NCI-H1092 (cell line): ENCODE results near the gene PCDHGA7.
"Not testable (repeated sequence)": the region's sequence is repeated elsewhere in the genome, so short reads cannot be mapped to it uniquely, and the experiment has no call there.

ENCODE experiments used
- DNase-seq: peaks from one replicate; lab custom pipeline; 2025; lab: John Stamatoyannopoulos, UW

Gene PCDHGA7

DNA sequence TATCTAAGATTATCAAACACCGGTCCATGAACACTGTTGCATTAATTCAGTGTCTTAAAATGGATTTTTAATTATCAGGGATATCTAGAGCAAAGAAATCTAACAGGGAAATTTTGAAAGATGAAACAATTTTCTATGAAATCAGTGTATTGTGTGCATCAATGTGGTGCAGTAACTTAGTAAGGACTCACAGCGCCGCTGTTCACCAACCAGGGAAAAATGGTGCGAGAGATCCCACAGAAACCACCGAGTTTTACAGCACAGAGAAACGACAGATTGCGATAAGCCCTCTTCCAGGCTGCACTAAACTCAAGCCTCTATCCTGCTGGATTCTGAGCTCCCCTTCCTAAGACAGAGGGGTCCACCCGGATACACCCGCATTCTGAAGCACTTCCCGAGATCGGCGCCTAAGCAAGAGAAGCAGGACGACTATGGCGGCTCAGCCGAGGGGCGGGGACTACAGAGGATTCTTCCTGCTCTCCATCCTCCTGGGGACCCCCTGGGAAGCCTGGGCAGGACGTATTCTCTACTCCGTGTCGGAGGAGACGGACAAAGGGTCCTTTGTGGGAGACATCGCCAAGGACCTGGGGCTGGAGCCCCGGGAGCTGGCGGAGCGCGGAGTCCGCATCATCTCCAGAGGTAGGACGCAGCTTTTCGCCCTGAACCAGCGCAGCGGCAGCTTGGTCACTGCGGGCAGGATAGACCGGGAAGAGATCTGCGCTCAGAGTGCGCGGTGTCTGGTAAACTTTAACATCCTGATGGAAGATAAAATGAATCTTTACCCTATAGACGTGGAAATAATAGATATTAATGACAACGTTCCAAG is at the start of gene PCDHGA7:
Gene PCDHGA7, plus strand, starts transcription at position 274 of the 826 bp plus-strand sequence. Its CDS starts 158 bp downstream, at position 432.
- no peak for DNase-seq

DNA sequence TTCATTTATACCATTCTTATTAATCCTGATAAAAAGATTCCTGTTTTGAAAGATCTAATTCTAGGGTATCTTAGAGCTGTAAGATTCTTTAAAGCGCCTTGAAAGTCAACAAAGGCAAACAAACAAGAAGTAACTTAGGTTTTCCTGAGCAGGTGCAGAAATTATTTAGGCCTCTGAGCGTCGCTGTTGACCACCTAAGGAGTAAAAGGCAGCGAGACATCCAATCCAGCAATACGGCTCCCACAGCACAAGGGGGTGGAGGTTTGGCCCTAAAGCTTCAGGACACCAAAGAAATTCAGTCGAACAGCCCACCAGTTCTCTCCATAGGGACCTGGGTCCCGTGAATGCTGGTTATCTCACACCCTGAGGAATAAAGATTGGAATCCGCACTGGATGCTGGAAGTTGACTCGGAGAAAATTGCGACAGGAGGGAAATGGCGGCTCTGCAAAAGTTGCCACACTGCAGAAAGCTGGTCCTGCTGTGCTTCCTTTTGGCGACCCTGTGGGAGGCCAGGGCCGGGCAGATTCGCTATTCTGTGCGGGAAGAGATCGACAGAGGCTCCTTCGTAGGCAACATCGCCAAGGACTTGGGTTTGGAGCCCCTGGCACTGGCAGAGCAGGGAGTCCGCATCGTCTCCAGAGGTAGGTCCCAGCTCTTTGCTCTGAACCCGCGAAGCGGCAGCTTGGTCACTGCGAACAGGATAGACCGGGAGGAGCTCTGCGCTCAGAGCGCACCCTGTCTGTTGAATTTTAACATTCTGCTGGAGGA is 43.8 kb upstream of the PCDHGA7 start, which contains the start of gene PCDHGA2:
Gene PCDHGA2, plus strand, starts transcription at position 223 of the 769 bp plus-strand sequence.
- no peak for DNase-seq

DNA sequence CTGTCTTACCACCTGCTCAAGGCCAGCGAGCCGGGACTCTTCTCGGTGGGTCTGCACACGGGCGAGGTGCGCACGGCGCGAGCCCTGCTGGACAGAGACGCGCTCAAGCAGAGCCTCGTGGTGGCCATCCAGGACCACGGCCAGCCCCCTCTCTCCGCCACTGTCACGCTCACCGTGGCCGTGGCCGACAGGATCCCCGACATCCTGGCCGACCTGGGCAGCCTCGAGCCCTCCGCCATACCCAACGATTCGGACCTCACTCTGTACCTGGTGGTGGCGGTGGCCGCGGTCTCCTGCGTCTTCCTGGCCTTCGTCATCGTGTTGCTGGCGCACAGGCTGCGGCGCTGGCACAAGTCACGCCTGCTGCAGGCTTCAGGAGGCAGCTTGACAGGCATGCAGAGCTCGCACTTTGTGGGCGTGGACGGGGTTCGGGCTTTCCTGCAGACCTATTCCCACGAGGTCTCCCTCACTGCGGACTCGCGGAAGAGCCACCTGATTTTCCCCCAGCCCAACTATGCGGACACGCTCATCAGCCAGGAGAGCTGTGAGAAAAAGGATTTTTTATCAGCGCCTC is 41.7 kb upstream of the PCDHGA7 start:
- not testable (repeated sequence) for DNase-seq

DNA sequence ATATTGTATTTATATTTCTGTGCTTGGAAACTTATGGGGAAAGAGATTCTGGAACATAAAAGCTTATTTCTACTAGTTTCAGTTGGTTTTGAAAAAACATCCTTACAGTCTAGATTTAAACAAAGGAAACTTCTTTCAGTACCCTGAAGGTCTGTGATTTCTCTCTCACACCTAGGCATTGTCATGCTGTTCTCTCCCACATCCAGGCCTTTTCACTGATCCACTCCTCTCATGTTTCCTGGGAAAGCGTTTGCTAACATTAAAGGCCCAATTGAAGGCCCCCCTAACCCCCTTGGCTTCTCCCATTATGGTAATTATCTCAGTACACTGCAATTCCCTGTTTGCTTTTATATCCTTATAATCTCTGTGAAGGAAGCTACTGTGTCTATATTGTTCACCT is 39.8 kb upstream of the PCDHGA7 start:
- no peak for DNase-seq

DNA sequence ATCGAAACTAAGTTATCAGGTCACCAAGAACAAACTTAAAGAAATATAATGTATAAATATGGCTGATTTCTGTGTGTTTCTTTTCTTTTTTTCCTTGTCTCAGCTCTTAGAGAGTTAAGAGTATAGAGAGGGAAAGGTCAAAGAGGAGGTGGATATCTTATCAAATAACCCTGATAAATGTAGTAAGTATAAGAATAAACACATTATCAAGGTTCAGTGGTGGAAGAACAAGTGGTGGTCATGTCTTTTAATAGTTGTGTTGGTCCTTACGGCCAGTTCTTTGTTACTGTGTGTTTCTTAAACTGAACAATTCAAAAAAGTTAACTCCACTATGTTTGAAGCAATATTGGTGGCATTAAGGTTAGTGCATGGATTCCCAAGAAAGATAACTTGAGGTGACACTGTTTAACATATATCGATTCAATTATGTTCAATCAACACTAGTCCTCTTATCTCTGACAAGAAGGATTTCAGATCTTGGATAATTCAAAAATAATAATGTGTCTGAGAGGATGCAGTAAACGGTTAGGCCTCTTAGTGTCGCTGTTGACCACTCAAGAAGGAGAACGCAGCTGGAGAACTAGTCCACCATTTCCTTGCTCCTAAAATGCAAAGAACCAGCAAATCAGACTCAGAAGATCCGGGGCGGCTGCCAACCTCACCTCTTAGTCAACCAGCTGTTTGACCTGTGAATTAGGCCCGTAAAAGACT is 39.1 kb upstream of the PCDHGA7 start, which contains the start of gene PCDHGA3:
Gene PCDHGA3, plus strand, starts transcription at position 588 of the 711 bp plus-strand sequence. CDS start 205 bp downstream, outside the sequence.
- no peak for DNase-seq

DNA sequence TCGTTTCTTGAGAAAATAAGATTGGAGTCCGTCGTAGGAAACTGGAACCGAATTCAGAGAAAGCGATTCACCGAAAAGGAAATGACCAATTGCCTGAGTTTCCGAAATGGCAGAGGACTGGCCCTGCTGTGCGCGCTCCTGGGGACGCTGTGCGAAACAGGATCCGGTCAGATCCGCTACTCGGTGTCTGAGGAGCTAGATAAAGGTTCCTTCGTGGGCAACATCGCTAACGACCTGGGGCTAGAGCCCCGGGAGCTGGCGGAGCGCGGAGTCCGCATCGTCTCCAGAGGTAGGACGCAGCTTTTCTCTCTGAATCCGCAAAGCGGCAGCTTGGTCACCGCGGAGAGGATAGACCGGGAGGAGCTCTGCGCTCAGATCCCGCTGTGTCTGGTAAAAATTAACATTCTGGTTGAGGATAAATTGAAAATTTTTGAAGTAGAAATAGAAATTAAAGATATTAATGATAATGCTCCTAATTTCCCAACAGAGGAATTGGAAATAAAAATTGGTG is 38.5 kb upstream of the PCDHGA7 start:
- no peak for DNase-seq

DNA sequence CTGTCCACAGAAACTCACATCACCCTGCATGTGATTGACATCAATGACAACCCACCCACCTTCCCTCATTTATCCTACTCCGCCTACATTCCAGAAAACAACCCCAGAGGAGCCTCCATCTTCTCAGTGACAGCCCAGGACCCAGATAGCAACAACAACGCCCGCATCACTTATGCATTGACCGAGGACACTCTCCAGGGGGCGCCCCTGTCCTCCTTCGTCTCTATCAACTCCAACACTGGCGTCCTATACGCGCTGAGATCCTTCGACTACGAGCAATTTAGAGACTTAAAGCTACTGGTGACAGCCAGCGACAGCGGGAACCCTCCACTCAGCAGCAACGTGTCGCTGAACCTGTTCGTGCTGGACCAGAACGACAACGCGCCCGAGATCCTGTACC is 37.2 kb upstream of the PCDHGA7 start:
- DNase-seq, result no peak

DNA sequence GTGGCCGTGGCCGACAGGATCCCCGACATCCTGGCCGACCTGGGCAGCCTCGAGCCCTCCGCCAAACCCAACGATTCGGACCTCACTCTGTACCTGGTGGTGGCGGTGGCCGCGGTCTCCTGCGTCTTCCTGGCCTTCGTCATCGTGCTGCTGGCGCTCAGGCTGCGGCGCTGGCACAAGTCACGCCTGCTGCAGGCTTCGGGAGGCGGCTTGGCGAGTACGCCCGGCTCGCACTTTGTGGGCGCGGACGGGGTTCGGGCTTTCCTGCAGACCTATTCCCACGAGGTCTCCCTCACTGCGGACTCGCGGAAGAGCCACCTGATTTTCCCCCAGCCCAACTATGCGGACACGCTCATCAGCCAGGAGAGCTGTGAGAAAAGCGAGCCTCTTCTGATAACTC is 36.5 kb upstream of the PCDHGA7 start:
- DNase-seq, result not testable (repeated sequence)

DNA sequence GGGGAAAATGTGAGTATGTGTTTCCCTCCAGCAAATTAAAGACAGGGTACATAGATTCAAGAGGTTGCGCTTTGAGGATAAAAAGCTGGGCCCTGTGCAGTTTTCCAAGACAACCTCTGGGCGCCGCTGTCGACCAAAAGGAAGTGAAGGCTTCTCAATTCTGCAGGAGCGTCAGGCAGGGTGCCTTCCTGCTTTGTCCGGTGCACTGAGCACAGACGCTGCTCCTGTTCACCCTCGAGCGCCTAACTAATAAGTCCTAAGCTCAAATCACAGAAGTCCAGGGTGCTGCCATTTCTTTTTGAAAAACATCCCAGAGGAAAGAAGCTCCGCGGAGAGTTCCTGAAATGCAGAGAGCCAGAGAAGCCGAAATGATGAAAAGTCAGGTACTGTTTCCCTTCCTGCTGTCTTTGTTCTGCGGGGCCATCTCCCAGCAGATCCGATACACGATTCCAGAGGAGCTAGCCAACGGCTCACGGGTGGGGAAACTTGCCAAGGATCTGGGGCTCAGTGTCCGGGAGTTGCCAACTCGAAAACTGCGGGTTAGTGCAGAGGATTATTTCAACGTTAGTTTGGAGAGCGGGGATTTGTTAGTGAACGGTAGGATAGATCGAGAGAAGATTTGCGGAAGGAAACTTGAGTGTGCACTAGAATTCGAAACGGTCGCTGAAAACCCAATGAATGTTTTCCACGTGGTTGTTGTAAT is 32.5 kb upstream of the PCDHGA7 start, which contains the start of gene PCDHGB1:
Gene PCDHGB1, plus strand, starts transcription at position 183 of the 703 bp plus-strand sequence. Its CDS starts 162 bp downstream, at position 345.
- DNase-seq, result peak; percentile 3

DNA sequence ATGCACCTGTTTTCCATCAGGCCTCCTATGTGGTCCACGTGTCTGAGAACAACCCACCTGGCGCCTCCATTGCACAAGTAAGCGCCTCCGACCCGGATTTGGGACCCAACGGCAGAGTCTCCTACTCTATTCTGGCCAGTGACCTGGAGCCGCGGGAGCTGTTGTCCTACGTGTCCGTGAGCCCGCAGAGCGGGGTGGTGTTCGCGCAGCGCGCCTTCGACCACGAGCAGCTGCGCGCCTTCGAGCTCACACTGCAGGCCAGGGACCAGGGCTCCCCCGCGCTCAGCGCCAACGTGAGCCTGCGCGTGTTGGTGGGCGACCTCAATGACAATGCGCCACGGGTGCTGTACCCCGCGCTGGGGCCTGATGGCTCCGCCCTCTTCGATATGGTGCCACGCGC is 31.0 kb upstream of the PCDHGA7 start:
- no peak for DNase-seq

DNA sequence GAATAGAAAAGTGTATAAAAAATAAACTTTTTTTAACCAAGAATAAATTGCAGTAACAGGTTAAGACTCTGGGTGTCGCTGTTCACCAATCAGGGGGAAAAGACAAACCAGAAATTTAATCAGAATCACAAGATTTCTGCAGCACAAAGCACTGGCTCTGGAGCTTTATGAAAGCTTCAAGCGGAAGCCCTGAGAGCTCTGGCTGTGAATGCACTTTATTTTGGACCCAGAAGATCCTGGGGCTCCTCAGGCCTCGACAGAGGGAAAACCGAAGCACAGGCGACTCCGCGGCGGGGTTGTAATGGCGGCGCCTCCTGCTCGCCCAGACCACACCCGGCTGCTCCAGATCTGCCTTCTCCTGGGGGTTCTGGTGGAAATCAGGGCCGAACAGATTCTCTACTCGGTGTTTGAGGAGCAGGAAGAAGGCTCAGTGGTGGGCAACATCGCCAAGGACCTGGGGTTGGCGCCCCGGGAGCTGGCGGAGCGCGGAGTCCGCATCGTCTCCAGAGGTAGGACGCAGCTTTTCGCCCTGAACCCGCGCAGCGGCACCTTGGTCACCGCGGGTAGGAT is 27.6 kb upstream of the PCDHGA7 start, which contains the start of gene PCDHGA4:
Gene PCDHGA4, plus strand, starts transcription at position 122 of the 570 bp plus-strand sequence. Its CDS starts 87 bp downstream, at position 209.
- no peak for DNase-seq

DNA sequence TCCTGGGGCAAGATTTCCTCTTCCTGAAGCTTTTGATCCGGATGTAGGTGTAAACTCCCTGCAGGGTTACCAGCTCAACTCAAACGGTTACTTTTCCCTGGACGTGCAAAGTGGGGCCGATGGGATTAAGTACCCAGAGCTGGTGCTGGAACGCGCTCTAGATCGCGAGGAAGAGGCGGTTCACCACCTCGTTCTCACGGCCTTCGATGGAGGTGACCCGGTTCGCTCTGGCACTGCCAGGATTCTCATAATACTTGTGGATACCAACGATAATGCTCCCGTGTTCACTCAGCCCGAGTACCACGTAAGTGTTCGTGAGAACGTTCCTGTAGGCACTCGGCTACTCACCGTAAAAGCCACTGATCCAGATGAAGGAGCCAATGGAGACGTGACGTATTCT is 26.9 kb upstream of the PCDHGA7 start:
- DNase-seq, result no peak

DNA sequence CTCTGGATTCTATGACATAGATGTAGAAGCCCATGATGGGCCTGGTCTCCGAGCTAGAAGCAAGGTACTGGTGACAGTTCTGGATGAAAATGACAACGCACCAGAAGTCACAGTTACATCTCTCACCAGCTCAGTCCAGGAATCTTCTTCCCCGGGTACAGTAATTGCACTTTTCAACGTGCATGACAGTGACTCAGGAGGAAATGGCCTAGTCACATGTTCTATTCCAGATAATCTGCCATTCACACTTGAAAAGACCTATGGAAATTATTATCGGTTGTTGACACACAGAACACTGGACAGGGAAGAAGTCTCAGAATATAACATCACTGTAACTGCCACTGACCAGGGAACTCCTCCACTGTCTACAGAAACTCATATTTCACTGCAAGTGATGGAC is 26.4 kb upstream of the PCDHGA7 start:
- DNase-seq, result no peak

DNA sequence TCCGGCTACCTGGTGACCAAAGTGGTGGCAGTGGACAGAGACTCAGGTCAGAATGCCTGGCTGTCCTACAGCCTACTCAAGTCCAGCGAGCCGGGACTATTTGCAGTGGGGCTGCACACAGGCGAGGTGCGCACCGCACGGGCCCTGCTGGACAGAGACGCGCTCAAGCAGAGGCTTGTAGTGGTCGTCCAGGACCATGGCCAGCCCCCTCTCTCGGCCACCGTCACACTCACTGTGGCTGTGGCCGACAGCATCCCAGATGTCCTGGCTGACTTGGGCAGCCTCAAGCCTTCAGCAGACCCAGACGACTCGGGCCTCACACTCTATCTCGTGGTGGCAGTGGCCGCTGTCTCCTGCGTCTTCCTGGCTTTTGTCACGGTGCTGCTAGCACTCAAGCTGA is 25.6 kb upstream of the PCDHGA7 start:
- DNase-seq, result no peak

DNA sequence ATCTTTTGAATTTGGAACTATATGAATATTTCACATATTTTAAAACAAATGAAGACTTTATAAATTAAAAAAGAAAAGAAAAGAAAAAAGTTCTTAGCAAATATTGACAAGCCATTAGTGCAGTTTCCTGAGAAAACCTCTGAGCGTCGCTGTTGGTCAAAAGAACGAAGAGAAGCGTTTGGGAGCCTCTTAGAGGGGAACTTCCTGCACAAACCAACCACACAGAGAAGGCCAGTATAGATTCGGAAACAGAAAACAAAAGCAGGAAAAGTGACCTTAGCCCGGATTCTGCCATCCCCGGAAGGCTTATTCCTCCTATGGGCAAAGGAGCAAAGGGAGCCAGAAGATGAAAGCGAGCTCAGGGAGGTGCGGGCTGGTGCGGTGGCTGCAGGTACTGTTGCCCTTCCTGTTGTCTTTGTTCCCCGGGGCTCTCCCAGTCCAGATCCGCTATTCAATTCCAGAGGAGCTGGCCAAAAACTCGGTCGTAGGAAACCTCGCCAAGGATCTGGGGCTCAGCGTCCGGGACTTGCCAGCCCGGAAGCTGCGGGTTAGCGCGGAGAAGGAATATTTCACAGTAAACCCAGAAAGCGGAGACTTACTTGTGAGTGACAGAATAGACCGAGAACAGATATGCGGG is 22.6 kb upstream of the PCDHGA7 start, which contains the start of gene PCDHGB2:
Gene PCDHGB2, plus strand, starts transcription at position 205 of the 637 bp plus-strand sequence. Its CDS starts 142 bp downstream, at position 347.
- no peak for DNase-seq

DNA sequence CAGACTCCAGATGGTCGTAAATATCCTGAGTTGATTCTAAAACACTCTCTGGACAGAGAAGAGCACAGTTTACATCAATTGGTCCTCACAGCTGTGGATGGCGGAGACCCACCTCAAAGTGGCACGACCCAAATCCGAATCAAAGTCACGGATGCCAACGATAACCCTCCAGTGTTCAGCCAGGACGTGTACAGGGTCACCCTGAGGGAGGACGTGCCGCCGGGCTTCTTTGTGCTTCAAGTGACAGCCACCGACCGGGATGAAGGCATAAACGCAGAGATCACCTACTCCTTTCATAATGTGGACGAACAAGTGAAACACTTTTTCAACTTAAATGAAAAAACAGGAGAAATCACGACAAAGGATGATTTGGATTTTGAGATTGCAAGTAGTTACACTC is 21.9 kb upstream of the PCDHGA7 start:
- no peak for DNase-seq

DNA sequence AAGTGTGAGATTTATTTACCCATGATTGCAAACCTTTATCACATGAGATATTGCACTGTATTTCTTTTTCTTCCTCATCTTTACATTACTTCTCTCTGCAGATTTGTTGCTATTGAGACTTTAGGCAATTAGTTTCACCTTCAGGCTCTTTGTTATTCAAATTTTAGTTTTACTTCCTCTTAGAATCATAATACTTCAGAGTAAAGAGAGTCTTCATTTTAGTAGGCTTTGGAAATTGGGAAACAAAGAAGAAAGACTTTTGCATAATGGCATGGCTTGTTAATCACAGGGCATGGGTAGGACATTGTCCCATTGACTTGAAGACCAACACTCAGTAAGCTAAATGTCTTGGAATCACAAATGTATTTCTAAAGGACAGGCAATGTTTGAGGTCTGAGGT is 19.8 kb upstream of the PCDHGA7 start:
- DNase-seq, result no peak

DNA sequence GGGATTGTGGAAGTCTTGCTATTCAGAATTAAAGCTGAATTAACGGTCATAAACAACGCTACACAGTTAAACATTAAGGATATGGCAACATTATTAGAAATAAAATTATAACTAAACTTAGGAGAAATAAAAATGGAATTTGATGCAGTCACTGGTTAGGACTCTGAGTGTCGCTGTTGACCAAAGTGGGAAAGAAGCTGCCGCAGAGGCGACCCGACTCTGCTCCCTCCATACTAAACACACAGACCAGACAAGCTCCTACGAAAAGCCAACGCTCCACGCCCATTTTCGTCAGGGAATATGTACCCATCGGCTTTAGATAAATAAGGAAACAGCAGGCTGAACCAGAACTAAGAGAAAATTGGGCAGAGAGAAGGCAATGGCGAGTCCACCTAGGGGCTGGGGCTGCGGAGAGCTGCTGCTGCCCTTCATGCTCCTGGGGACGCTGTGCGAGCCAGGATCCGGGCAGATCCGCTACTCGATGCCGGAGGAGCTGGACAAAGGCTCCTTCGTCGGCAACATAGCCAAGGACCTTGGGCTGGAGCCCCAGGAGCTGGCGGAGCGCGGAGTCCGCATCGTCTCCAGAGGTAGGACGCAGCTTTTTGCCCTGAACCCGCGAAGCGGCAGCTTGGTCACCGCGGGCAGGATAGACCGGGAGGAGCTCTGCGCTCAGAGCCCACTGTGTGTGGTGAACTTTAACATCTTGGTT is 18.4 kb upstream of the PCDHGA7 start, which contains the start of gene PCDHGA5:
Gene PCDHGA5, plus strand, starts transcription at position 211 of the 709 bp plus-strand sequence. Its CDS starts 169 bp downstream, at position 380.
- DNase-seq, result no peak
